Muscle of leg (tissue), 11 donors: ENCODE results near the gene NOP14. TPM values are rescaled to one million over a fixed set of nuclear protein-coding genes. Genes with fewer than 3 reads are reported as not detected.
"Not testable (repeated sequence)": the region's sequence is repeated elsewhere in the genome, so short reads cannot be mapped to it uniquely, and the experiment has no call there.

ENCODE experiments used
- DNase-seq: peaks from one replicate; pipeline ENCODE4 v3.0.0; 2013
- H3K27ac ChIP-seq: one replicate; pipeline ENCODE4 v1.5.1; 2013; ENCODE audit warnings: mild to moderate bottlenecking, low read length, control low read depth
- H3K27me3 ChIP-seq: one replicate; pipeline ENCODE4 v1.6.1; 2013; ENCODE audit warnings: low read length; ENCODE audit not compliant: control insufficient read depth, insufficient read depth
- H3K36me3 ChIP-seq: one replicate; pipeline ENCODE4 v1.6.1; 2013; ENCODE audit warnings: low read length; ENCODE audit not compliant: control insufficient read depth, insufficient read depth
- H3K4me1 ChIP-seq: one replicate; pipeline ENCODE4 v1.6.1; 2013; ENCODE audit warnings: low read length; ENCODE audit not compliant: control insufficient read depth, insufficient read depth
- H3K4me3 ChIP-seq: one replicate; pipeline ENCODE4 v1.5.1; 2013; ENCODE audit warnings: low read length, control low read depth
- H3K9me3 ChIP-seq: replicated peaks from 2 replicates; pipeline ENCODE4 v1.6.1; 2013; ENCODE audit warnings: low read depth, low read length; ENCODE audit not compliant: control insufficient read depth
- WGBS: methylation state at CpG from one replicate; pipeline ENCODE4 v1.1.5; 2013; ENCODE audit warnings: missing lambda C conversion rate; ENCODE audit not compliant: insufficient coverage; 5-methylcytosine and 5-hydroxymethylcytosine counted together
- polyA plus RNA-seq, 8 donors: library from polyadenylated mRNA; unstranded; fragments of 120-200 nt; gene quantifications; one replicate each; pipeline versions ENCODE4 v1.2.1 to v1.2.3, GENCODE V29; 2013; ENCODE audit warnings: inconsistent platforms in 1 of 8, low replicate concordance in 1 of 8; ENCODE audit not compliant: insufficient read length in 8 of 8, insufficient read depth in 1 of 8
- total RNA-seq: library from RNA; stranded (reverse); fragments of 120-200 nt; gene quantifications from one replicate; pipeline ENCODE4 v1.2.4, GENCODE V29; 2013

The NOP14 gene
- total and polyA plus RNA-seq, 9 donors = 12.1 to 27.6 (median 25.0) TPM

DNA sequence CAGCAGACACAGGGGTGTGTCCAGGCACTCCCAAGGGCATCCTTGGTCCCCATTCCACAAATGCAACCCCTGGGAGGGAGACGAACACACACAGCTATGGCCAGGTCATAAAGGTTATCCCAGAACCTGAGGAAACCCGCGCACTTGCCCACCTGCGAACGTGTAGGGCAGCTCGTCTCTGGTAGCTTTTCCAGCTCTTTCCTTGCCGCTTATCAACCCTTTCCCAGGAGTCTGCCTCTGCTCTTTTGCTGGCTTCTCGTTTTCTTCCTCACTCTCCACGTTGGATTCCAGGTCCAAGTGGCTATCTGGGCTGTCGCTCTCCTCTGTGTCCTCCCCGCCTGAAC is 13.5 kb downstream of the NOP14 start:
- no peak for DNase-seq
- Histone ChIP-seq H3K27me3 (no peaks in the 10 kb centered on the region), H3K36me3 (peaks cover 85% of the 10 kb centered on the region), H3K4me1 (no peaks in the 10 kb centered on the region), H3K4me3 (no peak overlapping the region), H3K9me3 (no peaks in the 10 kb centered on the region), H3K27ac (no peak overlapping the region)
- WGBS = 92% methylated on average over 11 of the region's 11 CpGs

DNA sequence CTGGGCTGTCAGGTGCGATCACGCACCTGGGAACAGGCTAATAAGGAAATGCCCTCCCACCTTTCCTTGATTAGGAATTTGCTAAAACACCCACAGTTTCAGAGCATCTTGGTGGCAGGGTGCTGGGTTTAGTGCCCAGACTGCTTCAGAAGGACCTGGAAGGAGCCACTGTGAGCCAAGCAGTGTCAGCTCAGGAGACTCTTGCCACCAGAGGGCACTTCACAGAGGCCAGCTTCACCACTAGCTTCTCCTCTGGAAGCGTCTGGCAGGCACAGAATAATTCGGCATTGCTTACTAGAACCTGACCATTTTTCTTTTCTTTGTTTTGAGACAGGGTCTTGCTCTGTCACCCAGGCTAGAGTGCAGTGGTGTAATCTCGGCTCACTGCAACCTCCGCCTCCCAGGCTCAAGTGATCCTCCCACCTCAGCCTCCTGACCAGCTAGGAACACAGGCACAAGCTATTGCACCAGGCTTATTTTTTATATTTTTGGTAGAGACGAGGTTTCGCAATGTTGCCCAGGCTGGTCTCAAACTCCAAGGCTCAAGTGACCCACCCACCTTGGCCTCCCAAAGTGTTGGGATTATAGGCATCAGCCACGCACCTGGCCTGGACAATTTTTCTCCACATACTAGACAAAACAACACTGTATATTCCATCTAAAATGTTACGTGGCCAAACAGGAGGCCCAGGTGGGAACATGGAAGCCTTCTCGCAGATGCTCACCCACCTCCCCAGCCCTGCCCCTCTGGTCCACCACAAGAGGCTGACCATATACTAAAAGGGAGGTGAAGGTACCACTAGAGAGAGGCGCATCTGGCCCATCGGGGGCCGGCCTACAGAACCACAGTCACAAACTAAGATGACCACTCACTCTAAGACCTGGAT is 14.1 kb downstream of the NOP14 start:
- H3K4me3 ChIP-seq = no peak overlapping the region
- H3K27me3 ChIP-seq = no peaks in the 10 kb centered on the region
- no peak overlapping the region for H3K27ac ChIP-seq
- WGBS = 100% methylated on average over 2 of the region's 14 CpGs
- H3K9me3 ChIP-seq = no peaks in the 10 kb centered on the region
- H3K4me1 ChIP-seq = no peaks in the 10 kb centered on the region
- no peak for DNase-seq
- peaks cover 85% of the 10 kb centered on the region for H3K36me3 ChIP-seq

DNA sequence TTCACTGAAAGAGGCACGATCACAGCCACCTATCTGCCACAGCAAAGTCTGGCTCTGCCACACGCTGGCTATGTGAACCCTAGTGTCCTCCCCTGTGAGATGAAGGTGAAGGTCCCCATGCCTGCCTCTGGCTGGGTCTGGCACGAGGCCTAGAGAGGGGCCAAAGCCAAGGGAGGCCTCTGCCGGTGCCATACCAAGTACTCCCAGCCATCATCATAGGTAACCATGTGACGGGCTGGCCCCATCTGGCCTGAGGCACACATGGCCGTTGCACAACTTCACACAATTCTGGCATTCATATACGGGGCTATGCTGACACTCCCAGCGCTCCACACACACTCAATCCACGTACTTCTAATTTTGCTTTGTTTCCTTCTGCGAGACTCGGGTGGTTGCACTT is 15.3 kb downstream of the NOP14 start:
- no peak overlapping the region for H3K27ac ChIP-seq
- no peaks in the 10 kb centered on the region for H3K27me3 ChIP-seq
- H3K4me1 ChIP-seq = no peaks in the 10 kb centered on the region
- H3K4me3 ChIP-seq = no peak overlapping the region
- 84% methylated on average over 8 of the region's 11 CpGs for WGBS
- peaks cover 87% of the 10 kb centered on the region for H3K36me3 ChIP-seq
- H3K9me3 ChIP-seq = no peaks in the 10 kb centered on the region
- DNase-seq = no peak

DNA sequence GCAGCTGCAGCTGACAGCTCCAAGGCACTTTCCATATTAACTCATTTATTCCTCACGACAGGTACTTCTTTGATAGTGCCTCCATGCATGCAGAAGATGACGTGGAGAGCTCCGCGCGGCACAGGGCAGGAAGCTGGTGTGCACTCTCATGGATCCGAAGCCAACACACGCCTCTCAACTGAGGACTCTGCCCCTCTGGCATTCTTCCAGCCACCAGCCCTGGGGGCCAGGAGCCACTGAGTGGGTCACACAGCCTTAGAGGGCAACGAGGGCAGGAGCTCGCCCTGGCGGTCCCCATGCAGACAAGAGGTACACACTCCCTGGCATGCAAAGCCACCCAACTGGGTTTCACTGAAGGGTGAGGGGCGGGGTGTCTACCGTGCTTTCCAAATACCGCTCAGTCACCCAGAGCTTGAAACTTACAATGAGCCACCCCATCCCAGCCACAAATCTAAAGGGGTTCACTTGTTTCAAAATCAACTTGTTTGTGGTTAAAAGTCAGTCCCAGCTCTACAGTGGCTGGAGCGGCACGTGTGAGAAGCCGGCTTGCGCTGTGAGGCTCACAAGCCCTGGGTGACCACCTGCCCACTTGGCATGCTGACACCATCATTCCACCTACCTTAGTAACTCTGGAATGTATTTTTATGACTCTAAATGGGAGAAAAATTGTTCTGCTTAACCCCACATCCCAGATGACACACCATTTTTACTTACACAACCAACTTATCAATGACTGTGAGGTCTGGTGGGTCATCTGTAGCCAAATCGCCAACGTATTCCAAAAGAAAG is 16.2 kb downstream of the NOP14 start:
- Histone ChIP-seq H3K4me3 (no peak overlapping the region), H3K36me3 (peaks cover 88% of the 10 kb centered on the region), H3K9me3 (no peaks in the 10 kb centered on the region), H3K27me3 (no peaks in the 10 kb centered on the region), H3K4me1 (no peaks in the 10 kb centered on the region), H3K27ac (no peak overlapping the region)
- 88% methylated on average over 12 of the region's 19 CpGs for WGBS
- DNase-seq = no peak

DNA sequence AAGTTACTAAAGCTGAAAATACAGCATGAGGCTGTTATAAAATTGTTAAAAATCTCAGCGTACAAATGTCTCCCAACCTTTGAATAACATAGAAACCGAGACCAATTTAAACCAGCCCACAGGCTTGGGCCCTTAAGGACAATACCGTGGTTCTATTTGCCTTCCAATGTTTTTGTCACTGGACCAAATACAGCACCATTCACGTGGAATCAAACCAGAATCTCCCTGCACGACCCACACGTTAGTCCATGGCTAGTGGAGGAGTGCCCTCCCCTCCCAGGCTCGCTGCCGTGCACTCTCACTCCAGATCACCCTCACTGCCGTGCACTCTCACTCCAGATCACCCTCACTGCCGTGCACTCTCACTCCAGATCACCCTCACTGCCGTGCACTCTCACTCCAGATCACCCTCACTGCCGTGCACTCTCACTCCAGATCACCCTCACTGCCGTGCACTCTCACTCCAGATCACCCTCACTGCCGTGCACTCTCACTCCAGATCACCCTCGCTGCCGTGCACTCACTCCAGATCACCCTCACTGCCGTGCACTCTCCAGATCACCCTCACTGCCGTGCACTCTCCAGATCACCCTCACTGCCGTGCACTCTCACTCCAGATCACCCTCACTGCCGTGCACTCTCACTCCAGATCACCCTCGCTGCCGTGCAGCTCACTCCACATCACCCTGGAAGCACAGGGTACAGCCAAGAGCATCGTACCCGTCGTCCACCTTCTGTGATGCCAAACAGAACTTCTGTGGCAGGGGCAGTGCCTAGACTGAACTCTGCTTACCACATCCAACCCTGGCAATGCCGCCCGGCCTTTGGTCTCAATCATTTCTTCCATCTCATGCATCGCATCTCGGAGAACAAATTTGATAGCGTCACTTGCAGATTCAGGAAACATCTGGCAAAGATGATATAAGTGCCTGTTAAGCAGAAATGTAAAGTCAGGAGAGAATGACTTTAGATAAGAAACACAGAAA is 17.3 kb downstream of the NOP14 start:
- WGBS = 89% methylated on average over 19 of the region's 30 CpGs
- peaks cover 89% of the 10 kb centered on the region for H3K36me3 ChIP-seq
- DNase-seq = not testable (repeated sequence)

DNA sequence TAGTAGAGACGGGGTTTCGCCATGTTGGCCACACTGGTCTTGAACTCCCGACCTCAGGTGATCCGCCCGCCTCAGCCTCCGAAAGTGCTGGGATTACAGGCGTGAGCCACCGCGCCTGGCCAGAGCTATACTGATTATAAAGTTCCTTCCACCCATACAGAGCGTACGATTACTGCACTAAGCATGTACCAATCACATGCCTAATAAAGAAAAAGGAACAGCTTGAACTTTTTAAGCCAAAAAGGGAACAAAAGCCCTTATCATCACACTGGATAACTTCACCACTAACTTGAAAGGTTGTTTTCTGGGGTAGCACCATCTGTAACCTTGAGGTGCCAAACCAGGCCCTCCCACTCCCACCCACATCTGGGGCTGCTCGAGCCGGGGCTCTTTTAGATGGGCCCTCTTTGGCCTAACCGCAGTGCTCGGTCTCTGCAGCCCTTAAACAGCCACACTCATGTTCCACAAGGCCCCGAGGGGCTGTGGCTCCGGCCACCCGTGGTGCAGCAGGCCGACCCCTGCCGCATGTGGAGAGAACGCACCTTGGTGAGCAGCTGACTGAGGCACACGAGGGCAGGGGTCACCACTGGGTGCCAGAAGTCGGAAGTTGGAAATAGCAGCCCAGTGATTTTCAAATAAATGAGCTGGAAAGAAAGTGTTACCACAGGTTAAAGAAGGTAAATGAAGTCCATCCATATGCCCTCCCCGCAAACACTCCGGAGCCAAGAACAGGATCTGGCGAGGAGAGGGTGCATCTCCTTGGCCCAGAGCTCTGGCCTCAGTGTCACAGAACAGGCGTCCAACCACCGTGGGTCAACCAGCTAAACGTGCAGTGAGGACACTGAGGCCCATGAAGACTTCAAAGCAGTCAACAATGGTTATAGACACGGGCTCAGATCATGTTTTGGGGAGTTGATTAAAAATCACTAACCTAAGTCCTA is 18.4 kb downstream of the NOP14 start:
- DNase-seq = no peak
- Histone ChIP-seq H3K4me3 (no peak overlapping the region), H3K9me3 (no peaks in the 10 kb centered on the region), H3K27ac (no peak overlapping the region), H3K36me3 (peaks cover 93% of the 10 kb centered on the region), H3K4me1 (no peaks in the 10 kb centered on the region), H3K27me3 (no peaks in the 10 kb centered on the region)
- 90% methylated on average over 22 of the region's 30 CpGs for WGBS

More for the DNA sequence above, 17.3 kb downstream of the NOP14 start:
- H3K9me3 ChIP-seq, H3K4me3 ChIP-seq, H3K27me3 ChIP-seq, H3K4me1 ChIP-seq, H3K27ac ChIP-seq: not testable (repeated sequence)

DNA sequence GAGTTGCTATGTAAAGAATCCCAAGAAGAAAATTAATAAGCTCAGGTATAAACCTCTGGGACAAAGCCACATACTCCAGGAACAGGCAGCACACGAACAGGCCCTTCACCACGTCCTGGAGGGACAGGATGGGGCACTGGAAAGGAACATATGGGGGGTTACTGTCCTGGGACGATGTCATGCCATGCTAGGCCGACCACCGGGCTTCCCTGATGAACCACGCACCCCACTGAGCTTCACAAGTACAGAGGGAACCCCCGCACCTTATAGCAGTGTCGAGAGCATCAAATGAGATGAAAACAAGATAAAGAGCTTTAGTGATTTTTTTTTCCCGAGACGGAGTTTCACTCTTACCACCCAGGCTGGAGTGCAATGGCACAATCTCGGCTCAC is 19.1 kb downstream of the NOP14 start:
- WGBS = 90% methylated on average over 8 of the region's 11 CpGs
- no peak for DNase-seq
- peaks cover 94% of the 10 kb centered on the region for H3K36me3 ChIP-seq

DNA sequence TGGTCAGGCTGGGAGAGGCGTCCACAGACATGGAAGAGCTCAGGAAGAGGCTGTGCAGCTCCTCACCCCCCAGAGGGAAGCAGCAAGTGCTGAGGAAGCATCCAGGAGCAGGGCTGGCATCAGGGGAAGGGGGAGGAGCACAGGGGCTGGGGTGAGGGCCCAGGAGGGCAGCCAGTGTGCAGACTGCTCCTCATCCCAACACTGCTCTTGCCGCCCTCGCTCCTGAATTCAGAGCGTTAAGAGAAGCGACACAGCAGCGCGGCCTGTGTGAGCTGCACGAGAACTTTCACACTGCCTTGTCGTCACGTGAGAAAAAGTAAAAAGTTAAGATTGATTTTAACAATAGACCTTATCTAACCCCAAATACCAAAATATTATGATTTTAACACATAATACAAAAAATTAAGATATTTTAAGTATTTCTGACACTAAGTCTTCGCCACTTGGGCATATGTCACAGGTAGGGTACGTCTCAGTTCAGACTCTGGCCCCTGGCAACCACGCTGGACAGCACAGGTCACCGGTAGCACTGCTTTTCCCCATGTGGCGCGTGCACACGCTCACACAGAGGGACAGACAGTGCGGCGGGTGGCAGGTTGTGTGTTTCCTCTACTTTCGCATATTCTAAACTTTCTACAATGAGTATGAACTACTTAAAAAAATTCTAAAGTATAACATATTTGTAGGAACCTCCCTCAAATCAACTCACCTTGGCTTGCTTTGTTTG is 19.7 kb downstream of the NOP14 start:
- no peak for DNase-seq
- H3K36me3 ChIP-seq = peaks cover 94% of the 10 kb centered on the region
- no peaks in the 10 kb centered on the region for H3K4me1 ChIP-seq
- H3K27ac ChIP-seq = no peak overlapping the region
- 93% methylated on average over 5 of the region's 20 CpGs for WGBS
- no peaks in the 10 kb centered on the region for H3K9me3 ChIP-seq
- H3K27me3 ChIP-seq = no peaks in the 10 kb centered on the region
- H3K4me3 ChIP-seq = no peak overlapping the region

More for the DNA sequence above, 19.1 kb downstream of the NOP14 start:
- Histone ChIP-seq H3K9me3 (no peaks in the 10 kb centered on the region), H3K4me1 (no peaks in the 10 kb centered on the region), H3K4me3 (no peak overlapping the region), H3K27ac (no peak overlapping the region), H3K27me3 (no peaks in the 10 kb centered on the region)
